ENCODE data around the gene UTF1.
A peak's percentile ranks its signal among the peaks of the same experiment; 100 is the strongest.

The UTF1 gene

DNA sequence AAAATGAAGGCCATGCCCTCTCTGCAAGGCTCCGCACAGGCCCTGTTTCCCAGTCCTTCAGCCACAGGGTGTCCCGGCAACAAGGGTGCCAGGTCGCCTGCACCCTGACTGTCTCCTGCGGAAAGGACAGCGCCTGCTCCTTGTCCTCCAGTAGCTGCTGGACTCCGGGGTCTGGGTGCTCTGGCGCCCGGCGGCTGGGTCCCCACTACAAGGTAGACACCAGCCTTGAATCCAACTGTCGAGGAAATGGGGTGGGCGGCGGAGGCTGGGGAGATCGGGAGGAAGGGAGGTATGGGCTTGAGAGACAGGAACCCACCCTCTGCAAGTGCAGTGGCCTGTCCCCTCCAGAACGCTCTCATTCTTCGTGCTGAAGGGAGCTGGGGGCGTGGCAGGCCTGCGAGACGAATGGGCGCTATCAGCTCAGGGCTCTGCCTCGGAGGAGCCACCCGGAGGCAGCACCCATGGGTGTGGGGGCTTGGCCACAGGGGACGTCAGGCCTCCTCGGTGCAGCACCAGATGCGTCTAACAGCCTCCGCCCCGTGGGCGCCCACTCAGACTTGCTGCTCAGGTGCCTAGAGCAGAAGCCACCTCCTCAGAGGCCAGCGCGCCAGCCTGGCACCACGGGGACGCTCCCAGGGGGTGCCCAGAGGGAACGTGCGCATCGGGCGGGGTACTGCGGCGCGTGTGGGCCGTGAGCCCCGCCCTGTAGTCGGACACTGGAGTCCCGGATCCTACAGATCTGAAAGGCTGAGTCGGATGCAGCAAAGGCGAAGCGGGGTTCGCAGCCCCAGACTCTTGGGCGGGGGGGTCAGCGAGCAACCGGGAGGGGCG is 31.1 kb downstream of the UTF1 start:
- Histone ChIP-seq H3K9me3 (ENCODE audit: insufficient read depth, low read length) (no peaks in the 10 kb centered on the region), H3K4me1 (ENCODE audit: low read length) (peaks cover 35% of the 10 kb centered on the region), H4K20me1 (ENCODE audit: insufficient read depth, low read length) (peaks cover 6% of the 10 kb centered on the region), H2AFZ (ENCODE audit: low read depth, low read length) (0 out of 2 replicates have a peak overlapping the region, but pooled peaks have one; percentile 51), H3K4me3 (ENCODE audit: low read length) (peak overlapping the region; percentile 90), H3K9ac (ENCODE audit: low read length) (peak overlapping the region; percentile 88), H3K36me3 (replicated peaks; ENCODE audit: low read depth, low read length) (no peaks in the 10 kb centered on the region), H3K27ac (ENCODE audit: low read length) (peak overlapping the region; percentile 67), H3K4me2 (ENCODE audit: low read length) (peak overlapping the region; percentile 96), H3K27me3 (ENCODE audit: low read depth, low read length) (no peaks in the 10 kb centered on the region), H3K79me2 (ENCODE audit: low read length) (no peaks in the 10 kb centered on the region)
- no peak for TF ChIP-seq EZH2phosphoT487 (IDR thresholded peaks at IDR 0.05; ENCODE audit: low read depth)
- TF ChIP-seq, protein P1, sequence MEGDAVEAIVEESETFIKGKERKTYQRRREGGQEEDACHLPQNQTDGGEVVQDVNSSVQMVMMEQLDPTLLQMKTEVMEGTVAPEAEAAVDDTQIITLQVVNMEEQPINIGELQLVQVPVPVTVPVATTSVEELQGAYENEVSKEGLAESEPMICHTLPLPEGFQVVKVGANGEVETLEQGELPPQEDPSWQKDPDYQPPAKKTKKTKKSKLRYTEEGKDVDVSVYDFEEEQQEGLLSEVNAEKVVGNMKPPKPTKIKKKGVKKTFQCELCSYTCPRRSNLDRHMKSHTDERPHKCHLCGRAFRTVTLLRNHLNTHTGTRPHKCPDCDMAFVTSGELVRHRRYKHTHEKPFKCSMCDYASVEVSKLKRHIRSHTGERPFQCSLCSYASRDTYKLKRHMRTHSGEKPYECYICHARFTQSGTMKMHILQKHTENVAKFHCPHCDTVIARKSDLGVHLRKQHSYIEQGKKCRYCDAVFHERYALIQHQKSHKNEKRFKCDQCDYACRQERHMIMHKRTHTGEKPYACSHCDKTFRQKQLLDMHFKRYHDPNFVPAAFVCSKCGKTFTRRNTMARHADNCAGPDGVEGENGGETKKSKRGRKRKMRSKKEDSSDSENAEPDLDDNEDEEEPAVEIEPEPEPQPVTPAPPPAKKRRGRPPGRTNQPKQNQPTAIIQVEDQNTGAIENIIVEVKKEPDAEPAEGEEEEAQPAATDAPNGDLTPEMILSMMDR (IDR thresholded peaks at IDR 0.05; ENCODE audit: low read depth, low read length) = no peak

DNA sequence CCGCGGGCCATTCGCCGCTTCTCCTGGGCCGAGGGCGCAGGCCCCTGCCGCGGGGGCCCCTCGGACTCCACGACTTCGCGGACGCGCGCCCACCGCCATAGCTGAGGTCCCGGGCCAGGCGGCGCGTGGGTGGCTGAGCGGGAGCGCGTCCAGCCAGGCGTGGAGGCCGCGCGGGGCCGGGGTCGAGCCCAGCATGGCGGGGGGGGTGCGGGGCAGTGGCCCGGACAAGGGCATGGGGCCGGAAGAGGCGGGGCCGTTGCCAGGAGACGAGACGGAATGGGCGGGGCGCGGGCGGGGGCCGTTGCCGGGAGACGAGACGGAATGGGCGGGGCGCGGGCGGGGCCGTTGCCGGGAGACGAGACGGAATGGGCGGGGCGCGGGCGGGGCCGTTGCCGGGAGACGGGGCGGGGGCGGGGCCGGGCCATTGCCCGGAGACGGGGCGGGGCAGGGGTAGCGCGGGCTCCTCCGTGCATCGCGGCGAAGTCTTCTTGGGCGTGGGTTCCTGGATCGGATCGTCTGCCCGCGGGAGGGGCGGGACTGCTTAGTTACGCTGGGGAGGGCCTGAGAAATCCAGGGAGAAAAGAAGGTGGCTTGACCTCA is 31.8 kb downstream of the UTF1 start:
- Histone ChIP-seq H3K27ac (ENCODE audit: low read length) (peak overlapping the region; percentile 67), H3K4me2 (ENCODE audit: low read length) (peak overlapping the region; percentile 96), H3K4me3 (ENCODE audit: low read length) (peak overlapping the region; percentile 90), H3K79me2 (ENCODE audit: low read length) (no peaks in the 10 kb centered on the region), H3K9ac (ENCODE audit: low read length) (peak overlapping the region; percentile 88), H3K36me3 (replicated peaks; ENCODE audit: low read depth, low read length) (no peaks in the 10 kb centered on the region), H2AFZ (ENCODE audit: low read depth, low read length) (0 out of 2 replicates have a peak overlapping the region, but pooled peaks have one; percentile 51), H3K4me1 (ENCODE audit: low read length) (peaks cover 35% of the 10 kb centered on the region), H3K9me3 (ENCODE audit: insufficient read depth, low read length) (no peaks in the 10 kb centered on the region), H3K27me3 (ENCODE audit: low read depth, low read length) (no peaks in the 10 kb centered on the region), H4K20me1 (ENCODE audit: insufficient read depth, low read length) (peaks cover 6% of the 10 kb centered on the region)
- no peak for TF ChIP-seq EZH2phosphoT487 (IDR thresholded peaks at IDR 0.05; ENCODE audit: low read depth)
- TF ChIP-seq, protein P1 (IDR thresholded peaks at IDR 0.05; ENCODE audit: low read depth, low read length) = no peak

DNA sequence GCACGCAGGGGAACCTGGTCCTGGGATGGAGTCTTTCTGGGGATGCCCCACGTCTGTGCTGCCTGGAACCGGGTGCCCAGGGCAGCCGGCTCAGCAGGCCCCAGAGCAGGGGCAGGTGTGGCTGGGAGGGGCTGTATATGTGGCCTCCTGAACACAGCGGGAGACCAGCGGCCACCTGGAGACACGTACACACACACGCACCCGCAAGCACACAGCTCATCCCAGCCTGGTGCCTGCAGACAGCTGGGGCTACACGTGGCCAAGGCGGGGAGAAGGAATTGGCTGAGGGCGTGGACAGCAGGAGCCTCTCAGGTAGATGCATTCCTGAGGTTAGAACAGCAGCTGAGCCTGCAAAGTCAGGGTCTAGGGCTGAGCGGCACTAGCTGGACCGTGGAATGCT is 32.7 kb downstream of the UTF1 start:
- Histone ChIP-seq H3K9me3 (ENCODE audit: insufficient read depth, low read length) (no peaks in the 10 kb centered on the region), H3K27me3 (ENCODE audit: low read depth, low read length) (no peaks in the 10 kb centered on the region), H3K79me2 (ENCODE audit: low read length) (no peaks in the 10 kb centered on the region), H3K36me3 (replicated peaks; ENCODE audit: low read depth, low read length) (no peaks in the 10 kb centered on the region), H3K4me1 (ENCODE audit: low read length) (peaks cover 27% of the 10 kb centered on the region), H3K4me3 (ENCODE audit: low read length) (no peak overlapping the region), H4K20me1 (ENCODE audit: insufficient read depth, low read length) (peaks cover 6% of the 10 kb centered on the region), H3K9ac (ENCODE audit: low read length) (no peak overlapping the region), H3K27ac (ENCODE audit: low read length) (no peak overlapping the region), H2AFZ (ENCODE audit: low read depth, low read length) (no peak overlapping the region), H3K4me2 (ENCODE audit: low read length) (no peak overlapping the region)
- TF ChIP-seq, protein P1 (IDR thresholded peaks at IDR 0.05; ENCODE audit: low read depth, low read length) = no peak
- no peak for TF ChIP-seq EZH2phosphoT487 (IDR thresholded peaks at IDR 0.05; ENCODE audit: low read depth)

DNA sequence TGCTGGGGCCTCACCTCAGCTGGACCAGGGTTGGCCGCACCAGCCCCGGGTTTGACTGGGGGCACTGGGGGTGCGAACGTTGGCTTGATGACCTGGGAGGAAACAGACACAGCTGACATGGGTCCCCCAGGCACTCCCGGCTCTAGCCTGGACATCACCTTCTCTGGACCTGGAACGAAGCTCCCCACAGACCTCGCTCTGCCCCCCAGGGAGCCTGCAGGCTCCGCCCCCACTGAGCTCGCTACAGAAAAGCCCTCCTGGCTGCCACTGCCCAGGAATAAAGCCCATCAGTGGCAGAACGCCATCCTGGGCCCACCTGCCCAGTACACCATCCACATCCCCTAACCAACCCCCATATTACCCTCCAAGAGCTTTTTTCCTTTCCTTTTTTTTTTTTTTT is 33.7 kb downstream of the UTF1 start:
- Histone ChIP-seq H3K27me3 (ENCODE audit: low read depth, low read length) (no peaks in the 10 kb centered on the region), H3K9ac (ENCODE audit: low read length) (no peak overlapping the region), H3K9me3 (ENCODE audit: insufficient read depth, low read length) (no peaks in the 10 kb centered on the region), H3K36me3 (replicated peaks; ENCODE audit: low read depth, low read length) (no peaks in the 10 kb centered on the region), H3K4me2 (ENCODE audit: low read length) (no peak overlapping the region), H3K27ac (ENCODE audit: low read length) (no peak overlapping the region), H3K79me2 (ENCODE audit: low read length) (no peaks in the 10 kb centered on the region), H3K4me3 (ENCODE audit: low read length) (no peak overlapping the region), H2AFZ (ENCODE audit: low read depth, low read length) (no peak overlapping the region), H3K4me1 (ENCODE audit: low read length) (peaks cover 17% of the 10 kb centered on the region), H4K20me1 (ENCODE audit: insufficient read depth, low read length) (peaks cover 6% of the 10 kb centered on the region)
- TF ChIP-seq, protein P1 (IDR thresholded peaks at IDR 0.05; ENCODE audit: low read depth, low read length) = no peak
- TF ChIP-seq EZH2phosphoT487 (IDR thresholded peaks at IDR 0.05; ENCODE audit: low read depth) = no peak
